Measurements from ENCODE around the gene PMAIP1. TPM values are rescaled to one million over a fixed set of nuclear protein-coding genes. Genes with fewer than 3 reads are reported as not detected.

The PMAIP1 gene
- total RNA-seq, result 2.7 TPM

DNA sequence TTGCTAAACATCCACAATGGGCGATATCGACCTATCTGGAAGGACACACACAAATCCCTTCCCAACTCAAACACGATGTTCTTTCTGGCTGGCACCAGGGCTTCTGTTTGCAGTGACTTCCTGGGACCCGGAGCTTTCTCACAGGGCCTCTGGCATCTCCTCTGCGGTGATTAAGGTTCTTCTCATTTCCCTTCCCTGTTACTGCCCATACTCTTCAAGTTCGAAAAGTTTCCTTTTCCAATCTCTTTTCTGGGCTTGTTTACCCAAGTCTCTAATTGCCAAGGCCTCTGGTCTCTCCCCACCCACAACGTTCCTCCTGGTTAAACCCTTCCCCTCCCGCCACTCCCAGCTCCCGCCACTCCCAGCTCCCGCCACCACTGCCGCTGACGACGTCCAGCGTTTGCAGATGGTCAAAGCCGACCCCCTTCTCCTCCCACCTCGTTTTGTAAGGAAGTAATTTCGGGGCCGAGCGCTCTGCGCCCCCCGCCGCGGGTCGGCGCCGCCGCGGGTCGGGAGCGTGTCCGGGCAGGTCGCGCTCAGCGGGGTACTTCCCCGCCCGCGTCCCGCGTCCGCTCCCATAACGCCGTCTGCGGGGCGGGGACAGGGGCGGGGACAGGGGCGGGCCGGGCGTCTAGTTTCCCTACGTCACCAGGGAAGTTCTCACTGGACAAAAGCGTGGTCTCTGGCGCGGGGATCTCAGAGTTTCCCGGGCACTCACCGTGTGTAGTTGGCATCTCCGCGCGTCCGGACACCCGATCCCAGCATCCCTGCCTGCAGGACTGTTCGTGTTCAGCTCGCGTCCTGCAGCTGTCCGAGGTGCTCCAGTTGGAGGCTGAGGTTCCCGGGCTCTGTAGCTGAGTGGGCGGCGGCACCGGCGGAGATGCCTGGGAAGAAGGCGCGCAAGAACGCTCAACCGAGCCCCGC is at the start of gene PMAIP1:
Gene PMAIP1 (plus strand): TSS at position 699 of the 924 bp plus-strand sequence. CDS start 182 bp downstream, at position 881.

Other genes starting within 250 kb of the PMAIP1 start
- 4.8 TPM for gene CCBE1, start 202.6 kb upstream of the PMAIP1 start, total RNA-seq

Data from camera-type eye (tissue), 1 donor.